Peyer's patch (tissue), 4 donors: ENCODE measurements around the gene ITGAD.

Experiments used
- CTCF ChIP-seq, 6 experiments: fragments of 450-650 bp in 4 of 6; fragments of 200-600 bp in 2 of 6; sonication (generic) in 1 of 6; IDR thresholded peaks; one replicate each; pipeline ENCODE4 v1.5.1; 2017 to 2019; ENCODE audit warnings: antibody characterized with exemption in 6 of 6, mild to moderate bottlenecking in 3 of 6, moderate library complexity in 1 of 6
- POLR2A ChIP-seq, 2 donors: fragments of 450-650 bp; IDR thresholded peaks; one replicate each; pipeline ENCODE4 v1.5.1; 2017; ENCODE audit warnings: antibody characterized with exemption in 2 of 2, mild to moderate bottlenecking in 2 of 2, moderate library complexity in 2 of 2

GRCh38 chr16:31400191-31400590 lies 7.1 kb downstream of the ITGAD start:
- TF ChIP-seq CTCF (IDR thresholded peaks at IDR 0.05) (no peak), POLR2A (IDR thresholded peaks at IDR 0.05) (no peak)
